Measurements from ENCODE around the gene ISLR2.
"Not testable (repeated sequence)": the region's sequence is repeated elsewhere in the genome, so short reads cannot be mapped to it uniquely, and the experiment has no call there.

The ISLR2 gene

GRCh38 chr15:74157868-74158827, 27.8 kb downstream of the ISLR2 start:
- no peak for FAIRE-seq

- no peak for FAIRE-seq
Observed at GRCh38 chr15:74158855-74159650, 28.7 kb downstream of the ISLR2 start.

GRCh38 chr15:74159773-74160172, 29.4 kb downstream of the ISLR2 start:
- no peak for FAIRE-seq

GRCh38 chr15:74160390-74160789, 30.0 kb downstream of the ISLR2 start:
- not testable (repeated sequence) for FAIRE-seq

GRCh38 chr15:74162195-74162536, 31.8 kb downstream of the ISLR2 start:
- FAIRE-seq = not testable (repeated sequence)

- no peak for FAIRE-seq
Observed at GRCh38 chr15:74165461-74165860, 35.1 kb downstream of the ISLR2 start.

- FAIRE-seq = no peak
Observed at GRCh38 chr15:74167891-74168331, 37.5 kb downstream of the ISLR2 start.

- no peak for FAIRE-seq
Observed at GRCh38 chr15:74168711-74169126, 38.3 kb downstream of the ISLR2 start.

GRCh38 chr15:74170071-74170844, 39.9 kb downstream of the ISLR2 start:
- no peak for FAIRE-seq

GRCh38 chr15:74170875-74171578, 40.6 kb downstream of the ISLR2 start:
- no peak for FAIRE-seq

- no peak for FAIRE-seq
Observed at GRCh38 chr15:74171965-74172541, 41.7 kb downstream of the ISLR2 start.

- no peak for FAIRE-seq
Observed at GRCh38 chr15:74172701-74173379, 42.5 kb downstream of the ISLR2 start.

GRCh38 chr15:74173380-74174218, 43.2 kb downstream of the ISLR2 start, which contains the start of gene ISLR:
TSS of gene ISLR (plus strand) at chr15:74173710. CDS start at chr15:74174859, 1,149 bp downstream.
- no peak for FAIRE-seq

- no peak for FAIRE-seq
Observed at GRCh38 chr15:74174219-74174957, 44.0 kb downstream of the ISLR2 start.

GRCh38 chr15:74174958-74175253, 44.5 kb downstream of the ISLR2 start:
- FAIRE-seq = no peak

GRCh38 chr15:74175271-74176191, 45.1 kb downstream of the ISLR2 start:
- FAIRE-seq = no peak

GRCh38 chr15:74176262-74177214, 46.2 kb downstream of the ISLR2 start:
- no peak for FAIRE-seq

All from TTC549 (cell line).